Measurements from ENCODE around the gene CMKLR1. TPM values are rescaled to one million over a fixed set of nuclear protein-coding genes. Genes with fewer than 3 reads are reported as not detected.

CMKLR1 gene
- total RNA-seq, 5 donors from 2014 or later (not counting 1 experiment from before 2014, with no cell fraction given): 0.76 to 6.7 (median 0.98) TPM

Other genes with a start within 250 kb of the CMKLR1 start
- gene WSCD2, start 210.0 kb downstream of the CMKLR1 start, total RNA-seq: 1 to 10 TPM in 1 of 5 donors, under 1 TPM in 3, not detected in 1; 0.06 to 1.2 (median 0.49) TPM
- 1 to 10 TPM; 5.0 to 9.3 (median 7.8) TPM for gene FICD, start 176.0 kb upstream of the CMKLR1 start, total RNA-seq
- gene SART3, start 221.9 kb upstream of the CMKLR1 start, total RNA-seq: 100 to 1,000 TPM in 1 of 5 donors, 10 to 100 TPM in 4; 76.3 to 107 (median 84.9) TPM
- 100 to 1,000 TPM; 108 to 190 (median 130) TPM for gene ISCU, start 223.3 kb upstream of the CMKLR1 start, total RNA-seq